Measurements from ENCODE around the gene ADAMTS15. TPM values are rescaled to one million over a fixed set of nuclear protein-coding genes. Genes with fewer than 3 reads are reported as not detected.

The ADAMTS15 gene
- total RNA-seq, 2 donors from 2014 or later, result 10.8 to 14.1 TPM

GRCh38 chr11:130504317-130504716, 55.9 kb downstream of the ADAMTS15 start:
- no peaks in the 10 kb centered on the region for H3K27me3 ChIP-seq (replicated peaks; ENCODE audit: insufficient read depth)
- no peak overlapping the region for H3K4me3 ChIP-seq
- DNase-seq (ENCODE audit: low spot score), result no peak
- H3K27ac ChIP-seq, result no peak overlapping the region
- no peaks in the 10 kb centered on the region for H3K36me3 ChIP-seq
- H3K9me3 ChIP-seq, result no peaks in the 10 kb centered on the region
- ATAC-seq (ENCODE audit: insufficient number of reproducible peaks, low FRiP score, low read depth), result no peak
- no peak for TF ChIP-seq CTCF (IDR thresholded peaks at IDR 0.05)
- peaks cover 0 to 5% of the 10 kb centered on the region in 2 donors for H3K4me1 ChIP-seq (ENCODE audit: control insufficient read depth in 1 of 2, low read depth in 2 of 2)

- Histone ChIP-seq H3K4me1 (ENCODE audit: control insufficient read depth in 1 of 2, low read depth in 2 of 2) (peaks cover 4 to 33% of the 10 kb centered on the region in 2 donors), H3K4me3 (no peak overlapping the region), H3K36me3 (no peaks in the 10 kb centered on the region), H3K27ac (no peak overlapping the region), H3K27me3 (replicated peaks; ENCODE audit: insufficient read depth) (no peaks in the 10 kb centered on the region), H3K9me3 (no peaks in the 10 kb centered on the region)
- no peak for TF ChIP-seq CTCF (IDR thresholded peaks at IDR 0.05)
- ATAC-seq (ENCODE audit: insufficient number of reproducible peaks, low FRiP score, low read depth) (no peak), DNase-seq (ENCODE audit: low spot score) (no peak)
Observed at GRCh38 chr11:130508913-130509312, 60.5 kb downstream of the ADAMTS15 start.

- Histone ChIP-seq H3K4me1 (ENCODE audit: control insufficient read depth in 1 of 2, low read depth in 2 of 2) (peaks cover 4 to 44% of the 10 kb centered on the region in 2 donors), H3K4me3 (no peak overlapping the region), H3K9me3 (no peaks in the 10 kb centered on the region), H3K27me3 (replicated peaks; ENCODE audit: insufficient read depth) (no peaks in the 10 kb centered on the region), H3K27ac (peak overlapping the region; percentile 73 to 77), H3K36me3 (no peaks in the 10 kb centered on the region)
- DNase-seq (ENCODE audit: low spot score) (no peak), ATAC-seq (ENCODE audit: insufficient number of reproducible peaks, low FRiP score, low read depth) (no peak)
- no peak for TF ChIP-seq CTCF (IDR thresholded peaks at IDR 0.05)
Observed at GRCh38 chr11:130509942-130510341, 61.5 kb downstream of the ADAMTS15 start.

GRCh38 chr11:130510407-130511006, 62.1 kb downstream of the ADAMTS15 start:
- no peak overlapping the region for H3K4me3 ChIP-seq
- no peak for TF ChIP-seq CTCF (IDR thresholded peaks at IDR 0.05)
- no peaks in the 10 kb centered on the region for H3K27me3 ChIP-seq (replicated peaks; ENCODE audit: insufficient read depth)
- peak overlapping the region; percentile 73 to 77 for H3K27ac ChIP-seq
- H3K36me3 ChIP-seq, result no peaks in the 10 kb centered on the region
- peaks cover 4 to 49% of the 10 kb centered on the region in 2 donors for H3K4me1 ChIP-seq (ENCODE audit: control insufficient read depth in 1 of 2, low read depth in 2 of 2)
- ATAC-seq (ENCODE audit: insufficient number of reproducible peaks, low FRiP score, low read depth), result no peak
- H3K9me3 ChIP-seq, result no peaks in the 10 kb centered on the region
- no peak for DNase-seq (ENCODE audit: low spot score)

- no peak for TF ChIP-seq CTCF (IDR thresholded peaks at IDR 0.05)
- Histone ChIP-seq H3K27ac (no peak overlapping the region), H3K4me1 (ENCODE audit: control insufficient read depth in 1 of 2, low read depth in 2 of 2) (peaks cover 4 to 49% of the 10 kb centered on the region in 2 donors), H3K36me3 (no peaks in the 10 kb centered on the region), H3K4me3 (no peak overlapping the region), H3K27me3 (replicated peaks; ENCODE audit: insufficient read depth) (no peaks in the 10 kb centered on the region), H3K9me3 (no peaks in the 10 kb centered on the region)
- DNase-seq (ENCODE audit: low spot score) (no peak), ATAC-seq (ENCODE audit: insufficient number of reproducible peaks, low FRiP score, low read depth) (no peak)
Observed at GRCh38 chr11:130511765-130512164, 63.3 kb downstream of the ADAMTS15 start.

All from thoracic aorta (tissue), 2 donors.